Measurements from ENCODE around the gene CHAT.

- no peak for TF ChIP-seq POLR2A (IDR thresholded peaks at IDR 0.05; ENCODE audit: low read depth, low read length)
- TF ChIP-seq POLR2AphosphoS5 (IDR thresholded peaks at IDR 0.05; ENCODE audit: low read depth, low read length): no peak
- TF ChIP-seq TAF1 (IDR thresholded peaks at IDR 0.05; ENCODE audit: borderline replicate concordance, low read depth, low read length): no peak
Observed at GRCh38 chr10:49611816-49612512, 1.9 kb upstream of the CHAT start.

Data from GM12892 (cell line).